Measurements from ENCODE around the gene FOXRED1. TPM values are rescaled to one million over a fixed set of nuclear protein-coding genes. Genes with fewer than 3 reads are reported as not detected.

The FOXRED1 gene
- total and polyA plus RNA-seq, 2 of the 13 experiments (the other 11 are each of a cell fraction or from before 2014, with no cell fraction given): 29.6 to 42.9 TPM

GRCh38 chr11:126232683-126233082 lies 36.3 kb upstream of the FOXRED1 start:
- DNase-seq (ENCODE audit: low spot score) (no peak), ATAC-seq (no peak), FAIRE-seq (no peak)
- Histone ChIP-seq H3K4me1 (ENCODE audit: insufficient read depth, low read length) (no peaks in the 10 kb centered on the region), H3K4me3 (replicated peaks in 1 of 3; ENCODE audit: insufficient read depth in 1 of 3, low read depth in 2 of 3, low read length in 3 of 3) (no peak overlapping the region), H3K9ac (ENCODE audit: insufficient read depth, low read depth, low read length) (no peak overlapping the region), H2AFZ (ENCODE audit: low read length) (no peak overlapping the region), H3K4me2 (ENCODE audit: low read depth, low read length) (no peak overlapping the region), H4K20me1 (ENCODE audit: insufficient read depth, low read length) (no peaks in the 10 kb centered on the region), H3K27me3 (ENCODE audit: control insufficient read depth in 1 of 2, insufficient read depth in 2 of 2, low read length in 2 of 2) (no peaks in the 10 kb centered on the region), H3K79me2 (ENCODE audit: insufficient read depth, low read length) (peaks cover 3% of the 10 kb centered on the region), H3K27ac (ENCODE audit: extremely low read length, insufficient read depth, low read length) (no peak overlapping the region), H3K9me3 (ENCODE audit: low read length) (no peaks in the 10 kb centered on the region), H3K36me3 (replicated peaks in 1 of 2; ENCODE audit: control insufficient read depth in 1 of 2, insufficient read depth in 2 of 2, low read length in 2 of 2) (peaks cover 0 to 20% of the 10 kb centered on the region in 2 experiments; a peak in 3 of 5 replicates)
- intact Hi-C loops (cut with micrococcal nuclease; ENCODE audit: unreplicated experiment) (no loop called here), in situ Hi-C loops (cut with HindIII; ENCODE audit: extremely low pct_ligation_motif_present, low pct_unique_long_range_greater_than_20kb) (no loop called here)
- ChIA-PET CTCF (ENCODE audit: low intra/inter-chr PET ratio, low total read pairs) (no interaction called here), POLR2A (no interaction called here)
- BruUV-seq (replicated peaks): no TSS peak
- 98% methylated on average over 3 of the region's 3 CpGs for WGBS (ENCODE audit: low lambda C conversion rate)
- TF ChIP-seq SPEN (CRISPR knock-in tag; IDR thresholded peaks at IDR 0.05; ENCODE audit: low read depth): no peak
- no peak for TF ChIP-seq NFYC (CRISPR knock-in tag; IDR thresholded peaks at IDR 0.05)
- no peak for TF ChIP-seq THAP8 (CRISPR knock-in tag; IDR thresholded peaks at IDR 0.05; ENCODE audit: borderline replicate concordance)
- TF ChIP-seq TRAFD1 (CRISPR knock-in tag; IDR thresholded peaks at IDR 0.05; ENCODE audit: borderline replicate concordance): no peak
- no peak for TF ChIP-seq HCFC1 (IDR thresholded peaks at IDR 0.05; ENCODE audit: low read depth, low read length)
- TF ChIP-seq ZNF816 (CRISPR knock-in tag; IDR thresholded peaks at IDR 0.05; ENCODE audit: borderline replicate concordance): no peak
- TF ChIP-seq KMT2A (CRISPR knock-in tag; IDR thresholded peaks at IDR 0.05): no peak
- TF ChIP-seq ZFP36L2 (CRISPR knock-in tag; IDR thresholded peaks at IDR 0.05): no peak
- no peak for TF ChIP-seq CBFB (CRISPR knock-in tag; IDR thresholded peaks at IDR 0.05)
- no peak for TF ChIP-seq ZBTB1 (CRISPR knock-in tag; IDR thresholded peaks at IDR 0.05; ENCODE audit: borderline replicate concordance)
- TF ChIP-seq SP2 (CRISPR knock-in tag; IDR thresholded peaks at IDR 0.05): no peak
- no peak for TF ChIP-seq JDP2 (CRISPR knock-in tag; IDR thresholded peaks at IDR 0.05; ENCODE audit: borderline replicate concordance)
- no peak for TF ChIP-seq HIVEP1 (CRISPR knock-in tag; IDR thresholded peaks at IDR 0.05)
- no peak for TF ChIP-seq HDAC1 (CRISPR knock-in tag; IDR thresholded peaks at IDR 0.05)
- no peak for TF ChIP-seq ZNF569 (CRISPR knock-in tag; IDR thresholded peaks at IDR 0.05; ENCODE audit: borderline replicate concordance)

Measured in HepG2 (cell line).